Testis (tissue), 3 donors: Measurements from ENCODE around the gene TTC27. TPM values are rescaled to one million over a fixed set of nuclear protein-coding genes. Genes with fewer than 3 reads are reported as not detected.

Experiments
- DNase-seq: peaks from one replicate; pipeline ENCODE4 v3.0.0-alpha.2; 2019
- H3K27ac ChIP-seq, 2 donors: fragments of 200-600 bp; sonication (generic); one replicate each; pipeline ENCODE4 v1.5.1; 2019
- H3K27me3 ChIP-seq: fragments of 200-600 bp; sonication (generic); one replicate; pipeline ENCODE4 v1.5.1; 2019
- H3K36me3 ChIP-seq: fragments of 200-600 bp; sonication (generic); one replicate; pipeline ENCODE4 v1.5.1; 2017; ENCODE audit warnings: low read depth; ENCODE audit errors: missing control alignments
- H3K4me1 ChIP-seq: fragments of 200-600 bp; sonication (generic); one replicate; pipeline ENCODE4 v1.5.1; 2019
- H3K4me3 ChIP-seq, 2 donors: fragments of 200-600 bp; sonication (generic); one replicate each; pipeline ENCODE4 v1.5.1; 2017 to 2019
- H3K9me3 ChIP-seq: fragments of 200-600 bp; sonication (generic); one replicate; pipeline ENCODE4 v1.5.1; 2017
- POLR2A ChIP-seq: fragments of 450-650 bp; IDR thresholded peaks from one replicate; pipeline ENCODE4 v1.6.1; 2017; ENCODE audit warnings: antibody characterized with exemption, mild to moderate bottlenecking, moderate library complexity
- WGBS, 2 donors: methylation state at CpG; one replicate each; pipeline ENCODE4 v1.1.5; 2018; 5-methylcytosine and 5-hydroxymethylcytosine counted together
- intact Hi-C: fragments of 100-400 bp; cut with DNase I; formaldehyde crosslinking; loops from one replicate; pipeline ENCODE4 v1.15.1; 2023; ENCODE audit warnings: low total_unique reads
- polyA plus RNA-seq: library from polyadenylated mRNA; stranded (reverse); fragments of 350-450 nt; fragmentation: Illumina TruSeq; extraction: RNeasy Lipid Tissue Mini Kit (QIAGEN cat#74804); gene quantifications from one replicate; pipeline ENCODE4 v1.2.3, GENCODE V29; 2014; ENCODE audit warnings: low read depth, low replicate concordance; ENCODE audit not compliant: insufficient read depth
- total RNA-seq, 2 donors: library from RNA; depleted of rRNA; stranded (reverse); fragments of >200 nt; gene quantifications; one replicate each; pipeline ENCODE4 v1.2.3, GENCODE V29; 2016
- TF ChIP-seq, protein P1 (sequence below), 3 experiments: fragments of 450-650 bp in 2 of 3; fragments of 200-600 bp in 1 of 3; sonication (generic) in 1 of 3; IDR thresholded peaks; one replicate each; pipeline ENCODE4 v1.5.1; 2016 to 2019; ENCODE audit warnings: antibody characterized with exemption in 3 of 3, mild to moderate bottlenecking in 2 of 3, moderate library complexity in 1 of 3

Gene TTC27
- total and polyA plus RNA-seq, 3 donors from 2014 or later = 21.6 to 32.9 (median 26.7) TPM

DNA sequence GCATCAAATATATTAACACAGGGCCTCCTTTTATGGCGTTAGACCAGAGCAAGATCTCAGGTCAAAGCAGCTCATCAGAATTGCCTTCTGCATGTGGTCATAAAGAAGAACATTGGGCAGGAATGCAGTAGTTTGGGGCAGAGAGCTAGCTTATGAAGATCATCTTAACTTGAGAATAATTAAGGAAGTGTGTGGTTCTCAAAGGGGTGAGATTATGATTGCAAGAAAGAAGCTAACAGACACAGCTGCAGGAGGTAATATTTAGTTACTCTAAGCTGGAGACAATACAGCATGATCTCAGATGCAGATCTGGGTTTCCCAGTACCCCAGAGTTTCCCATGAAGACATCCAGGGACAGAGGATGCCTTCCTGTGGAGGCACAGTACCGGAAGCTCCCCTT is 91.6 kb downstream of the TTC27 start:
- peaks cover 12% of the 10 kb centered on the region for H3K4me1 ChIP-seq
- no peaks in the 10 kb centered on the region for H3K36me3 ChIP-seq
- no peaks in the 10 kb centered on the region for H3K27me3 ChIP-seq
- H3K27ac ChIP-seq = peak overlapping the region in 1 of 2 donors; percentile 43
- no peaks in the 10 kb centered on the region for H3K9me3 ChIP-seq
- no peak for DNase-seq
- intact Hi-C loops = no loop called here
- TF ChIP-seq, protein P1, sequence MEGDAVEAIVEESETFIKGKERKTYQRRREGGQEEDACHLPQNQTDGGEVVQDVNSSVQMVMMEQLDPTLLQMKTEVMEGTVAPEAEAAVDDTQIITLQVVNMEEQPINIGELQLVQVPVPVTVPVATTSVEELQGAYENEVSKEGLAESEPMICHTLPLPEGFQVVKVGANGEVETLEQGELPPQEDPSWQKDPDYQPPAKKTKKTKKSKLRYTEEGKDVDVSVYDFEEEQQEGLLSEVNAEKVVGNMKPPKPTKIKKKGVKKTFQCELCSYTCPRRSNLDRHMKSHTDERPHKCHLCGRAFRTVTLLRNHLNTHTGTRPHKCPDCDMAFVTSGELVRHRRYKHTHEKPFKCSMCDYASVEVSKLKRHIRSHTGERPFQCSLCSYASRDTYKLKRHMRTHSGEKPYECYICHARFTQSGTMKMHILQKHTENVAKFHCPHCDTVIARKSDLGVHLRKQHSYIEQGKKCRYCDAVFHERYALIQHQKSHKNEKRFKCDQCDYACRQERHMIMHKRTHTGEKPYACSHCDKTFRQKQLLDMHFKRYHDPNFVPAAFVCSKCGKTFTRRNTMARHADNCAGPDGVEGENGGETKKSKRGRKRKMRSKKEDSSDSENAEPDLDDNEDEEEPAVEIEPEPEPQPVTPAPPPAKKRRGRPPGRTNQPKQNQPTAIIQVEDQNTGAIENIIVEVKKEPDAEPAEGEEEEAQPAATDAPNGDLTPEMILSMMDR (IDR thresholded peaks at IDR 0.05) = no peak
- TF ChIP-seq POLR2A = no peak
- WGBS, 2 donors = 79 to 94% methylated on average over 2 of the region's 2 CpGs
- H3K4me3 ChIP-seq = no peak overlapping the region

DNA sequence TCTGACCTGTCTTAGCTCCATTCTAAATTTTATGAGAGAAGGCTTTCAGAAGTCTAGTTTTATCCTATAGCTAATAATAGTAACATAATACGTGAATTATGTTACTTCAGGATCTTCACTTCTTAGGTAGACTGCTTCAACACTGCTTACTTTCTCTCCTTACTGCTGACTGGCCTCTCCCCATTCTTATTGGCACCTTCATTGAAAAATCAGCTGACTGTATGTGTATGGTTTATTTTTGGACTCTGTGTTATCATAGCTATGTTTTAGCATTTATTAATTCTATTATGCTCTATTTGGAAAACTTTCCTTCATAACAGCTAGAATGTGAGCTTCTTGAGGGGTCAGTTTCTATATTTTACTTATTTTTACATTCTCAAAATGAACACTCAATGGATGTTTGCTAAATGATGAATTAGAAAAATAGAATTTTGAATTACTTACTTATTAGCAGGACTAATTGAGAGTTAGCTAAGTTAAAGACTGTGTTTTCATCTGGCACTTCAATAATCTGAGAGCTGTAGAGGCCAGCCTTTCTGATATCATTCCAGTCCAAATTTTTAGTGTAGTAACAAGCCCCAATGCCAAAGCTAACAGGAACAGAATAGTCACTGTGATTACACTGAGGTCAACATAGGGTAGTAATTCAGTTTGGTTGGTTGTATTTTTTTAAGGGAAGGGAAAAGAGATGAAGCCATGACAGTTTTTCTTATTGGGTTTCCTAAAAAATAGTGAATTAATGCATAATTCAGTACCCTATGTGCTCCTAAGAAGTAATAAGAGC is 92.3 kb downstream of the TTC27 start:
- DNase-seq = no peak
- intact Hi-C loops = no loop called here

DNA sequence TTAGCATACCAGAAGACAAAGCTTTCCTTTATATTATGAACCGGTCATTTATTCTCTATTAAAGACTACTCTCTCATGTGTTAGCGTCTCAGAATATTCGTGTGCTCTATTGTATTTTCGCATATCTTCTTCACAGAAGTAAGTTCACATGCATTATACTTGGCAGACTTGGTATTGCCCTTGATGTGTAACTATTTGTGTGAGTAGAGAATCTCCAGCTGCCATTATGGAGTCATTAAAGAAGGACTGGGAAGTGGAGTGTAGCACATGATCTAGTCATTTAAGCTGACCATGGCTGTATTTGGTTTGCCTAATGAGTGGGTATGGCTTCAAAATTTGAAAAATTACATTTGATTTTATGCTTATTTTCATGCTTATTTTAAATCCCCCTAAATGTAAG is 92.9 kb downstream of the TTC27 start:
- Histone ChIP-seq H3K4me1 (peaks cover 12% of the 10 kb centered on the region), H3K27ac (peak overlapping the region in 1 of 2 donors; percentile 28), H3K36me3 (no peaks in the 10 kb centered on the region), H3K4me3 (no peak overlapping the region), H3K9me3 (no peaks in the 10 kb centered on the region), H3K27me3 (no peaks in the 10 kb centered on the region)
- DNase-seq = no peak
- intact Hi-C loops = no loop called here
- TF ChIP-seq, protein P1 (IDR thresholded peaks at IDR 0.05) = no peak
- no peak for TF ChIP-seq POLR2A
- 91 to 94% methylated on average over 4 of the region's 4 CpGs for WGBS, 2 donors

More for the DNA sequence above, 92.3 kb downstream of the TTC27 start:
- 52 to 63% methylated on average over 1 of the region's 1 CpG for WGBS, 2 donors
- no peak for TF ChIP-seq POLR2A
- TF ChIP-seq, protein P1 (IDR thresholded peaks at IDR 0.05) = no peak
- Histone ChIP-seq H3K9me3 (no peaks in the 10 kb centered on the region), H3K36me3 (no peaks in the 10 kb centered on the region), H3K4me1 (peaks cover 12% of the 10 kb centered on the region), H3K27ac (peak overlapping the region in 1 of 2 donors; percentile 43), H3K4me3 (no peak overlapping the region), H3K27me3 (no peaks in the 10 kb centered on the region)

DNA sequence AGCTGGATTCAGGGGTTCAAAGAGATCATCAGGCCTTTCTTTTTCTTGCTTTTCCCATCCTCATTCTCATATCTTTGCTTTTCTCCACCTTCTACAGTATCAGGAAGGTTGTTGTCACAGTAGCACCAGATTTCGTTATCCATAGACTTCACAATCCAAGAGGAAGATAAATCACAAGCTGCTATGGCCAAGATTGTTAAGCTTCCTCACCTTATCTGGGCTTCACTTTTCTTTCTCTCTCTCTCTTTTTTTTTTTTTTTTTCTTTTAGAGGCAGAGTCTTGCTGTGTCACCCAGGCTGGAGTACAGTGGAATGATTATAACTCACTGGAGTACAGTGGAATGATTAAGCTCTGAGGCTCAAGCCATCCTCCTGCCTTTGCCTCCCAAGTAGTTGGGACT is 93.5 kb downstream of the TTC27 start:
- Histone ChIP-seq H3K4me3 (no peak overlapping the region), H3K27ac (no peak overlapping the region), H3K27me3 (no peaks in the 10 kb centered on the region), H3K9me3 (no peaks in the 10 kb centered on the region), H3K4me1 (peaks cover 12% of the 10 kb centered on the region), H3K36me3 (no peaks in the 10 kb centered on the region)
- intact Hi-C loops = no loop called here
- no peak for TF ChIP-seq POLR2A
- TF ChIP-seq, protein P1 (IDR thresholded peaks at IDR 0.05) = no peak
- 82 to 86% methylated on average over 1 of the region's 1 CpG for WGBS, 2 donors
- DNase-seq = no peak
